CD4-positive, alpha-beta memory T cell (primary cell): Measurements from ENCODE around the gene EVL. TPM values are rescaled to one million over a fixed set of nuclear protein-coding genes. Genes with fewer than 3 reads are reported as not detected.
A peak's percentile ranks its signal among the peaks of the same experiment; 100 is the strongest.

Experiments
- CTCF ChIA-PET: fragments of 350-600 bp; sonication (Branson Sonifier 250); formaldehyde crosslinking; loops from one replicate; lab custom pipeline; 2021; ENCODE audit warnings: inconsistent platforms; ENCODE audit not compliant: partially characterized antibody; lab: Charles Lee
- POLR2A ChIA-PET: fragments of 350-600 bp; sonication (Branson Sonifier 250); formaldehyde crosslinking; loops from one replicate; lab custom pipeline; 2021; ENCODE audit not compliant: partially characterized antibody; lab: Charles Lee
- DNase-seq, 5 donors: peaks; one replicate each; pipeline versions ENCODE4 v3.0.0 to v3.0.0-alpha.2; 2020 to 2022; ENCODE audit warnings: mixed read lengths in 1 of 5
- H3K27ac ChIP-seq: one replicate; pipeline ENCODE4 v1.7.0; 2013; ENCODE audit warnings: low read depth, low read length
- H3K27me3 ChIP-seq: 2 replicates; pipeline ENCODE4 v1.7.0; 2013; ENCODE audit warnings: mild to moderate bottlenecking, low read length, moderate library complexity; ENCODE audit not compliant: insufficient read depth
- H3K36me3 ChIP-seq: 2 replicates; pipeline ENCODE4 v1.7.0; 2013; ENCODE audit warnings: mild to moderate bottlenecking, low read length, moderate library complexity; ENCODE audit not compliant: insufficient read depth
- H3K4me1 ChIP-seq: 2 replicates; pipeline ENCODE4 v1.7.0; 2013; ENCODE audit warnings: mild to moderate bottlenecking, low read length, moderate library complexity; ENCODE audit not compliant: insufficient read depth
- H3K4me3 ChIP-seq, 2 donors: one replicate each; pipeline ENCODE4 v1.7.0; 2013; ENCODE audit warnings: low read length in 2 of 2, mild to moderate bottlenecking in 1 of 2
- H3K9me3 ChIP-seq, 2 donors: one replicate each; pipeline ENCODE4 v1.7.0; 2013; ENCODE audit warnings: low read length in 2 of 2, control low read depth in 1 of 2; ENCODE audit not compliant: control insufficient read depth in 1 of 2
- H3K27ac Mint-ChIP-seq, 7 donors: one replicate each; pipeline ENCODE4 v1.8.0; 2020 to 2021; ENCODE audit warnings: mixed read lengths in 7 of 7, mild to moderate bottlenecking in 6 of 7, inconsistent platforms in 3 of 7, moderate library complexity in 3 of 7
- H3K27me3 Mint-ChIP-seq, 2 donors: one replicate each; pipeline ENCODE4 v1.8.0; 2020 to 2021; ENCODE audit warnings: mixed read lengths in 2 of 2
- H3K36me3 Mint-ChIP-seq, 2 donors: one replicate each; pipeline ENCODE4 v1.8.0; 2020 to 2021; ENCODE audit warnings: mixed read lengths in 2 of 2, inconsistent platforms in 1 of 2, mild to moderate bottlenecking in 1 of 2
- H3K4me1 Mint-ChIP-seq, 4 donors: one replicate each; pipeline ENCODE4 v1.8.0; 2020 to 2021; ENCODE audit warnings: mixed read lengths in 4 of 4, mild to moderate bottlenecking in 1 of 4
- H3K4me3 Mint-ChIP-seq, 8 donors: one replicate each; pipeline ENCODE4 v1.8.0; 2020 to 2021; ENCODE audit warnings: mixed read lengths in 8 of 8, mild to moderate bottlenecking in 7 of 8, moderate library complexity in 6 of 8, inconsistent platforms in 3 of 8
- H3K9me3 Mint-ChIP-seq, 8 donors: one replicate each; pipeline ENCODE4 v1.8.0; 2020 to 2021; ENCODE audit warnings: mixed read lengths in 8 of 8, mild to moderate bottlenecking in 5 of 8, inconsistent platforms in 3 of 8, moderate library complexity in 1 of 8
- intact Hi-C: fragments of 100-400 bp; cut with micrococcal nuclease; formaldehyde crosslinking; loops from one replicate; pipeline ENCODE4 v1.15.1; 2023
- polyA plus RNA-seq, 2 donors: library from polyadenylated mRNA; unstranded; fragments of 300-500 nt; fragmentation: Illumina TruSeq; gene quantifications; one replicate each; pipeline ENCODE4 v1.2.3, GENCODE V29; 2021
- total RNA-seq, 2 experiments: library from RNA; stranded (reverse); gene quantifications; one replicate each; pipeline ENCODE4 v1.2.3, GENCODE V29; 2021

Gene EVL
- total and polyA plus RNA-seq, 4 experiments from 2014 or later: 81.8 to 1,352 (median 717) TPM

DNA sequence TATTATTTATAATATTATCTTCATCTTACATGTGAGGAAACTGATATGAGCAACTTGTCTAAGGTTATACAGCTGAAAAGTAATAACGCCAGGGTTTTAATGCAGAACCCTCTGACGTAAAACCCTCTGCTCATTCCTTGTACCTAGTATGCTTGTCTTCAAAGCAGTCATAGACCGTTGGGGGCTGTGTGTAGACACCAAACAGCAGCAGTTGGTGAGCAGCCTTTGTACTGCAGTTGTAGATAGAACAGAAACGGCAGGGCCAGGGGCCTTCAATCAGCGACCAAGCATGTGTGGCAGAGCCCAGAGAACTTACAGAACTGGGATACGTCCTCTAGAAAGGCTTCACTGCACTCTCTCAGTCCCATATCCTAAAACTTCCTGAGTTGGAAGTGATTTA lies 28.1 kb downstream of the EVL start:
- peaks cover 69 to 100% (median 86%) of the 10 kb centered on the region in 4 donors for H3K4me1 Mint-ChIP-seq
- peak overlapping the region in 6 of 8 donors; percentile 21 to 67 (median 54) for H3K4me3 Mint-ChIP-seq
- H3K9me3 Mint-ChIP-seq: no peaks in the 10 kb centered on the region
- peak overlapping the region; percentile 46 for H3K27ac ChIP-seq
- intact Hi-C loops: no loop called here
- H3K36me3 ChIP-seq: peaks cover 91% of the 10 kb centered on the region
- H3K4me3 ChIP-seq: no peak overlapping the region
- no peak for DNase-seq
- ChIA-PET CTCF (interaction anchor here (34.7 to 49.4 kb wide), 2 partner anchors 1 to 16 kb away, joined by 1350 read pairs; partner anchors contain the start of gene EVL), POLR2A (interaction anchor here (1.9 to 34.5 kb wide), 3 partner anchors 10 to 27 kb away, joined by 6 to 941 read pairs (median 410); partner anchors contain the start of gene EVL)
- peaks cover 100% of the 10 kb centered on the region for H3K4me1 ChIP-seq
- no peaks in the 10 kb centered on the region for H3K27me3 Mint-ChIP-seq
- peaks cover 73 to 94% of the 10 kb centered on the region in 2 donors for H3K36me3 Mint-ChIP-seq
- H3K27me3 ChIP-seq: no peaks in the 10 kb centered on the region
- no peaks in the 10 kb centered on the region for H3K9me3 ChIP-seq
- H3K27ac Mint-ChIP-seq: peak overlapping the region; percentile 46 to 95 (median 81)

- H3K4me3 Mint-ChIP-seq: peak overlapping the region in 7 of 8 donors; percentile 29 to 68 (median 51)
- H3K36me3 Mint-ChIP-seq: peaks cover 73 to 93% of the 10 kb centered on the region in 2 donors
- Histone ChIP-seq H3K9me3 (no peaks in the 10 kb centered on the region), H3K27ac (peak overlapping the region; percentile 28), H3K4me1 (peaks cover 100% of the 10 kb centered on the region), H3K4me3 (no peak overlapping the region), H3K27me3 (no peaks in the 10 kb centered on the region), H3K36me3 (peaks cover 83% of the 10 kb centered on the region)
- DNase-seq: no peak
- ChIA-PET POLR2A (interaction anchor here (2.8 to 34.5 kb wide), 3 partner anchors 8 to 31 kb away, joined by 15 to 941 read pairs (median 410); partner anchors contain the start of gene EVL), CTCF (interaction anchor here (0.9 to 49.4 kb wide), 5 partner anchors 11 to 97 kb away, joined by 3 to 1350 read pairs (median 5); partner anchors contain the start of gene EVL)
- no peaks in the 10 kb centered on the region for H3K27me3 Mint-ChIP-seq
- no peaks in the 10 kb centered on the region for H3K9me3 Mint-ChIP-seq
- intact Hi-C loops: no loop called here
- H3K4me1 Mint-ChIP-seq: peaks cover 74 to 100% (median 85%) of the 10 kb centered on the region in 4 donors
- peak overlapping the region; percentile 39 to 95 (median 92) for H3K27ac Mint-ChIP-seq
Measured at GRCh38 chr14:100096656-100097055, 31.4 kb downstream of the EVL start.

- H3K4me1 Mint-ChIP-seq: peaks cover 78 to 100% (median 88%) of the 10 kb centered on the region in 4 donors
- no peaks in the 10 kb centered on the region for H3K27me3 ChIP-seq
- H3K27ac Mint-ChIP-seq: peak overlapping the region; percentile 94 to 96 (median 95)
- H3K36me3 ChIP-seq: peaks cover 78% of the 10 kb centered on the region
- H3K27ac ChIP-seq: peak overlapping the region; percentile 43
- POLR2A ChIA-PET: interaction anchor here (24.8 to 34.5 kb wide), 2 partner anchors 15 to 32 kb away, joined by 410 to 941 read pairs; partner anchors contain the start of gene EVL
- H3K4me3 Mint-ChIP-seq: peak overlapping the region in 7 of 8 donors; percentile 47 to 88 (median 77)
- H3K4me1 ChIP-seq: peaks cover 100% of the 10 kb centered on the region
- H3K36me3 Mint-ChIP-seq: peaks cover 74 to 93% of the 10 kb centered on the region in 2 donors
- CTCF ChIA-PET: interaction anchor here (3.2 to 49.4 kb wide), 2 partner anchors 10 to 21 kb away, joined by 23 to 1350 read pairs; partner anchors contain the start of gene EVL
- intact Hi-C loops: no loop called here
- H3K9me3 Mint-ChIP-seq: no peaks in the 10 kb centered on the region
- no peak for DNase-seq
- H3K27me3 Mint-ChIP-seq: no peaks in the 10 kb centered on the region
- no peaks in the 10 kb centered on the region for H3K9me3 ChIP-seq
- H3K4me3 ChIP-seq: no peak overlapping the region
Measured at GRCh38 chr14:100098171-100098570, 32.9 kb downstream of the EVL start.

GRCh38 chr14:100100032-100100703 lies 34.9 kb downstream of the EVL start:
- POLR2A ChIA-PET: interaction anchor here (0.7 to 34.5 kb wide), 5 partner anchors 8 to 44 kb away, joined by 3 to 941 read pairs (median 6); partner anchors contain the start of gene EVL
- peaks cover 79% of the 10 kb centered on the region for H3K36me3 ChIP-seq
- CTCF ChIA-PET: interaction anchor here (0.7 to 49.4 kb wide), 5 partner anchors 8 to 117 kb away, joined by 3 to 1350 read pairs (median 4); partner anchors contain the start of gene EVL
- peak overlapping the region; percentile 19 for H3K27ac ChIP-seq
- Mint-ChIP-seq H3K9me3 (no peaks in the 10 kb centered on the region), H3K36me3 (peaks cover 76 to 93% of the 10 kb centered on the region in 2 donors), H3K27me3 (no peaks in the 10 kb centered on the region), H3K4me1 (peaks cover 82 to 100% (median 90%) of the 10 kb centered on the region in 4 donors), H3K27ac (peak overlapping the region; percentile 60 to 95 (median 93)), H3K4me3 (peak overlapping the region in 7 of 8 donors; percentile 23 to 78 (median 72))
- DNase-seq: no peak
- intact Hi-C loops: no loop called here
- peaks cover 100% of the 10 kb centered on the region for H3K4me1 ChIP-seq
- no peak overlapping the region for H3K4me3 ChIP-seq
- H3K27me3 ChIP-seq: no peaks in the 10 kb centered on the region
- H3K9me3 ChIP-seq: no peaks in the 10 kb centered on the region

GRCh38 chr14:100102156-100102785 lies 37.0 kb downstream of the EVL start:
- intact Hi-C loops: no loop called here
- Histone ChIP-seq H3K4me1 (peaks cover 100% of the 10 kb centered on the region), H3K9me3 (no peaks in the 10 kb centered on the region), H3K27ac (peak overlapping the region; percentile 67), H3K4me3 (no peak overlapping the region), H3K27me3 (no peaks in the 10 kb centered on the region), H3K36me3 (peaks cover 78% of the 10 kb centered on the region)
- POLR2A ChIA-PET: interaction anchor here (24.8 to 34.5 kb wide), 2 partner anchors 19 to 36 kb away, joined by 410 to 941 read pairs; partner anchors contain the start of gene EVL
- no peaks in the 10 kb centered on the region for H3K9me3 Mint-ChIP-seq
- peaks cover 83 to 100% (median 91%) of the 10 kb centered on the region in 4 donors for H3K4me1 Mint-ChIP-seq
- H3K27me3 Mint-ChIP-seq: no peaks in the 10 kb centered on the region
- peak overlapping the region; percentile 87 to 96 (median 95) for H3K27ac Mint-ChIP-seq
- CTCF ChIA-PET: interaction anchor here (0.7 to 49.4 kb wide), 3 partner anchors 25 to 180 kb away, joined by 3 to 1350 read pairs (median 45); partner anchors contain the start of gene EVL
- H3K4me3 Mint-ChIP-seq: peak overlapping the region in 7 of 8 donors; percentile 42 to 86 (median 79)
- no peak for DNase-seq
- peaks cover 68 to 93% of the 10 kb centered on the region in 2 donors for H3K36me3 Mint-ChIP-seq

- peak overlapping the region; percentile 88 to 98 (median 96) for H3K27ac Mint-ChIP-seq
- no peaks in the 10 kb centered on the region for H3K9me3 ChIP-seq
- H3K36me3 Mint-ChIP-seq: peaks cover 67 to 93% of the 10 kb centered on the region in 2 donors
- no peaks in the 10 kb centered on the region for H3K27me3 Mint-ChIP-seq
- H3K4me1 Mint-ChIP-seq: peaks cover 84 to 100% (median 91%) of the 10 kb centered on the region in 4 donors
- intact Hi-C loops: no loop called here
- CTCF ChIA-PET: interaction anchor here (1.0 to 49.4 kb wide), 5 partner anchors 8 to 121 kb away, joined by 3 to 1350 read pairs (median 10); partner anchors contain the start of gene EVL
- H3K4me3 Mint-ChIP-seq: peak overlapping the region; percentile 47 to 86 (median 76)
- H3K27ac ChIP-seq: peak overlapping the region; percentile 67
- H3K4me3 ChIP-seq: peak overlapping the region in 1 of 2 donors; percentile 9
- peak in 1 of 5 donors; percentile 55 for DNase-seq
- no peaks in the 10 kb centered on the region for H3K9me3 Mint-ChIP-seq
- POLR2A ChIA-PET: interaction anchor here (1.1 to 34.5 kb wide), 7 partner anchors 8 to 140 kb away, joined by 3 to 941 read pairs (median 6); partner anchors contain the start of gene EVL
- H3K36me3 ChIP-seq: peaks cover 70% of the 10 kb centered on the region
- no peaks in the 10 kb centered on the region for H3K27me3 ChIP-seq
- H3K4me1 ChIP-seq: peaks cover 100% of the 10 kb centered on the region
Measured at GRCh38 chr14:100103250-100104005, 38.2 kb downstream of the EVL start.
